Neural progenitor cell (in vitro differentiated cells): ENCODE data around the gene PRR35.

Experiments
- CTCF ChIP-seq: fragments of 200-600 bp; sonication (generic); IDR thresholded peaks from 2 replicates; pipeline ENCODE4 v1.5.1; 2017; ENCODE audit warnings: antibody characterized with exemption, mild to moderate bottlenecking
- EZH2 ChIP-seq: fragments of 200-600 bp; sonication (generic); IDR thresholded peaks from 2 replicates; pipeline ENCODE4 v1.6.1; 2017; ENCODE audit warnings: antibody characterized with exemption, mild to moderate bottlenecking, moderate library complexity
- EZH2phosphoT487 ChIP-seq: fragments of 200-600 bp; sonication (generic); IDR thresholded peaks from 2 replicates; pipeline ENCODE4 v1.6.1; 2017; ENCODE audit warnings: antibody characterized with exemption

GRCh38 chr16:589658-590187, 29.5 kb downstream of the PRR35 start, which contains the start of gene RAB40C:
- peak; percentile 21 for TF ChIP-seq CTCF
- TF ChIP-seq EZH2 = no peak
- TF ChIP-seq EZH2phosphoT487 = no peak
